HG03103 (cell line): ENCODE measurements around the gene NCOR2.

Experiments
- ATAC-seq: cut with Tn5 transposase; IDR thresholded peaks from one replicate; pipeline ENCODE4 v1.9.1; 2021; ENCODE audit warnings: low read depth; ENCODE audit not compliant: unreplicated experiment

NCOR2 gene

GRCh38 chr12:124531281-124531745 lies 36.1 kb downstream of the NCOR2 start:
- no peak for ATAC-seq

DNA sequence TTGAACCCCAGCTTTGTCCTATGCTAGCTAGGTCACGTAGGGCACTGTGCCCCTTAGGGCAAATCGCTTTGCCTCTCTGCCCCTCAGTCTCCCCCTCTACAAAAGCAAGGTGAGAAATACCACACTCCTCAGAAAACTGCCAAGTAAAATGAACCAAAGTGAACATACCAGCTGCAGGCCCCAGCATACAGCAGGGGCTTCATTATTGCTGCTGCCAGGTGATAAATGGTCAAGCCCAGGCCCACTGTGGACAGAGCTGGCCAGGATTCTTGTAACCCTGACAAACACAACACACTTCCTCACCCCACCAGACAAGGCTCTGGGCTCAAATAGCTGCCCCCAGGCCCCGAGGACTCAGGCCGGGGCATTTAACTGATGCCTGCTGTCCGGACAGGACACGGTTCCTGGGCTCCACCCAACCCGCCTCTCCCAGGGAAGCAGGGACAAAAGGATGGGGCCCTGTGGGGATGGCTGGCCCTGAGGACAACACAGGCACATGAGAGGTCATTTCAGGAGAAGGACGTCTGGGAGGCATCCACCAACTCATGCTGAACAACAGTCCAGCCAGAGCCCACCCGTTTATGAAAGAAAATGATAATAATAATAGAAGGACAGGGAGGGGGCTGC lies 36.7 kb downstream of the NCOR2 start:
- ATAC-seq, result no peak

DNA sequence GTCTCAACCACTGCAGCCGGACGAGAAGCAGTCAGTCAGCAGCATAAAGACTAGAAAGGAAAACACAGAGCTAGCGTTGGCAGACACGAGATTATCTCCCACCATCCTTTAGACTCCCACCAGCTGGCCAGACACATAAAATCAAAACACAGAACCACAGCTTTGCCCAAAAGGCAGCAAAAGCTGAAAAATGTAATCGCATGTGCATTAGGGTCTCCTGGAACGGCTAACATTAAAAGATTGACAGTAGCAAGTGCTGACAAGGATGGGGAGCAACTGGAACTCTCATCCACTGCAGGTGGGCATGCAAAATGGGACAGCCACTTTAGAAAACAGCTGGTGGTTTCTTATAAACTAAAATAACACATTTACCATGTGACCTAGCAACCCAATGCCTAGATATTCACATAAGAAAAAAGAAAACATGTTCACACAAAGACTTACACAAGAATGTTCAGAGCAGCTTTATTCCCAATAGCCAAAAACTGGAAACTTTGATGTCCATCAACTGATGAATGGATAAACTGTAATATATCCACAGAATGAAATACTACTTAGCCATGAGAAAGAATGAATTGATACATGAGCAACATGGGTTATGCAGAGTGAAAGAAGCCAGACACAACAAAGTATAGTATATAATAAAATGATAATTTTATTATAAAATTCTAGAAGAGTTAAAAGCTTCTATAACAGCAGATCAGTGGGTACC lies 37.7 kb downstream of the NCOR2 start:
- no peak for ATAC-seq

DNA sequence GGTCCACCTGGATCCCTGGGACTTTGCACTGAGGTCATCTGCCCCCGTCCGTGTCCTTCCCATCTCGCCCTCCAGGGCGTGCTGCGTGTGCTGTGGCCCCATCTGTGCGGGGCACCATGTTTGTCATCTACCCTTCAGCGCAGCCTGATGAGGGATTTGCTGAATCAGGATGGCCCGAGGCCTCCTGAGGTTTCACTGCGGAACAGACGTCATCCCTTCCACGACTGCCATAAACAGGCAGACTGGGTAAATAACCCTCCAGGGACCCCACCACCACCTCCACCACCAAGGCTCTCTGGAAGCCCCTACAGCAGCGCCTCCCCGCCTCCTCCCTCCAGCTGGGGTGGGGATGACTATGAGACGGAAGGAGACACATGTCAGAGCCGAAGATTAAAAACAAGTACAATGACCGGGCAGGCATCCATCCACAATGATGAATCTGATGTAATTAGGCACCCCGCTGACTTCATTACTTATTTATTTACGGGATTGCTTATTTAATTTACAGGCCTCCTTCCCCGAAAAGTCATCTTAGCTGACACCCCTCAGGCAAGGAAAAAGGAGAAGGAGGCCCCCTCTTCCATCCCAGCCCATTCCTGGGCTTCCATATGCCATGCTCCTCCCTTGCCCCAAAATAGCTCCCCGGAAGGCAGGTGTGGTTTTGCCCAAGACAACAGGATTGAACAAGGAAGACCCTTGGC lies 39.4 kb downstream of the NCOR2 start:
- ATAC-seq, result no peak

DNA sequence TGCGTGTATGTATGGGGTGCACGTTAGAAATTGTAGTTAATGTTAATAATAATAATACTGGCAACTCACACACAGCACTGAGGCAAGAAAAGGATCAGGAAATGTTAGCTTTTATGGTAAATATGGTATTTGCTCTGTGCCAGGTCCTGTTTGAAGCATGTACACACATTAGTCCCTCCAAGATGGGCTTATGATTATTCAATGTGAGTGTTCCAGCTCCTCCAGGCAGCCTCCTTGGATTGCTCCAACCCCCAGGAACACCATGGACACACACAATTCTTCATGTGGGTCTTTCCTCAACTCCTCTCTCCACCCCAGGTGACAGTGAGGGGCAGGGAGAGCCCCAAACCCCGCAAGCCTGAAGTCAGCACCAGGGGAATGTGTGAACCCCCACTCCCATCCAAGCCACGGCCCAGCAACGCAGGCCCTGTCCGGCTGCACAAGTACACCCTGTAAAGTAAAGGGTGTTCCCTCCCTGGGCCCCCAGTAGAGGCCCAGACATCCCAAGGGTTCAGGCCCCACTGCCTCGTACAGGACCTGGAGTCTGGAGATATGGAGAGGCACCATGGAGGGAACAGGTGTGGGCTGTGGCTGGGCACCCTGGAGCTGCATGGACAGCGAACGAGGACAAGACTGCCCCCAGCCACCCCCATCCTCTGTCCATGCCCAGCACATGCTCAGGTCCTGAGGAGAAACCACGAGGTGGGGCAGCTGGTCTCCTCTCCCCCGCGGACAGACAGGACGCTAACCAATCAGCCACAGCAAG lies 41.3 kb downstream of the NCOR2 start:
- ATAC-seq, result no peak

- ATAC-seq, result no peak
Observed at GRCh38 chr12:124525455-124525854, 42.0 kb downstream of the NCOR2 start.

DNA sequence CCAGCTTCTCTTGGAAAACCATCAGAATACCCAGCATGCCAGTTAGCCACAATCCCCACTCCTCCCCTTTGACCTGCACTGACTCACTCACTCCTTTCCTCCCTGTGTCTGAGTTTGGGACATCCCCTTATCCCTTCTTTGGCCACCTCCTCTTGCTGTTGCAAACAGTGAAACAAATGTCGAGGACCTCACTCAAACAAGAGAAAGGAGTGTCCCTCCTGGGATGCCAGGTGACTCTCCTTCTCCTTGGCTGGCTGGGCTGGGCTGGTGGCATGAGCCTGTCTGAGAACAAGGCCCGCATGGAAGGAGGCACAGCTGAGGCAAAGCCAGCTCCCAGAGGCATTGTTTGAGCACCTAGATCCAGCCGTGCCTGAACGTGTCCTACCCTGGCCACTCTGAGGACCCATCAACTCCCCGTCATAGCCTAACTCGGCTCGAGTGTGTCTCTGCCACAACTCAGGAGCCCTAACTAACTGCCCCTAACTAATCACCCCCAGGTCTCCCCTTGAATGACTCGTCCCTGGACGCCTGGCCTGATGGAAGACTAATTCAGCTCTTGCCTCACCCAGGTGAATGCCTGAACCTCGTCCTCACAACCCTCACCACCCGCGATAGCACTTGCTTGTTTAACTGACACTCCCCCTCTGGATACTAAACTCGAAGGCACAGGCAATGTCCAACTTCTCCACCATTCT lies 43.0 kb downstream of the NCOR2 start:
- no peak for ATAC-seq

GRCh38 chr12:124523071-124523470 lies 44.3 kb downstream of the NCOR2 start:
- no peak for ATAC-seq

- ATAC-seq, result no peak
Observed at GRCh38 chr12:124520907-124521306, 46.5 kb downstream of the NCOR2 start.

- no peak for ATAC-seq
Observed at GRCh38 chr12:124520265-124520701, 47.1 kb downstream of the NCOR2 start.

DNA sequence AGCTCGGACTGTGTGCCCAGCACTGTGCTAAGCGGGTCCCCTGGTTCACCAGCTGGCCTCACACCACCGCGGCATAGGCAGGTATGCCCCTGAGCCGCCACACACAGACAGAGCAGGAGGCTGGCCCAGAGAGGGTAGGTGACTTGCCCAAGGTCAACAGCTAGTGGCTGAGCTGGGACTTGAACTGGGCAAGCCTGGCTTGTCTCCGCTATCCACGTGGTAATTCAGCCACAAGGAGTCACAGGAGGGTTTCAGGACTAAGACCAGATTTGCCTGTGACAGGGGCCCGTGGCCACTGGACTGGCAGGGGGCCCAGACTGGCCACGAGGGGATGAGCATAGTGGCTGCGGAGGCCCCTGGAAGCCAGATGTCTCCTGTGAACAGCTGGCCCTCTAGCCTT lies 47.7 kb downstream of the NCOR2 start:
- no peak for ATAC-seq

DNA sequence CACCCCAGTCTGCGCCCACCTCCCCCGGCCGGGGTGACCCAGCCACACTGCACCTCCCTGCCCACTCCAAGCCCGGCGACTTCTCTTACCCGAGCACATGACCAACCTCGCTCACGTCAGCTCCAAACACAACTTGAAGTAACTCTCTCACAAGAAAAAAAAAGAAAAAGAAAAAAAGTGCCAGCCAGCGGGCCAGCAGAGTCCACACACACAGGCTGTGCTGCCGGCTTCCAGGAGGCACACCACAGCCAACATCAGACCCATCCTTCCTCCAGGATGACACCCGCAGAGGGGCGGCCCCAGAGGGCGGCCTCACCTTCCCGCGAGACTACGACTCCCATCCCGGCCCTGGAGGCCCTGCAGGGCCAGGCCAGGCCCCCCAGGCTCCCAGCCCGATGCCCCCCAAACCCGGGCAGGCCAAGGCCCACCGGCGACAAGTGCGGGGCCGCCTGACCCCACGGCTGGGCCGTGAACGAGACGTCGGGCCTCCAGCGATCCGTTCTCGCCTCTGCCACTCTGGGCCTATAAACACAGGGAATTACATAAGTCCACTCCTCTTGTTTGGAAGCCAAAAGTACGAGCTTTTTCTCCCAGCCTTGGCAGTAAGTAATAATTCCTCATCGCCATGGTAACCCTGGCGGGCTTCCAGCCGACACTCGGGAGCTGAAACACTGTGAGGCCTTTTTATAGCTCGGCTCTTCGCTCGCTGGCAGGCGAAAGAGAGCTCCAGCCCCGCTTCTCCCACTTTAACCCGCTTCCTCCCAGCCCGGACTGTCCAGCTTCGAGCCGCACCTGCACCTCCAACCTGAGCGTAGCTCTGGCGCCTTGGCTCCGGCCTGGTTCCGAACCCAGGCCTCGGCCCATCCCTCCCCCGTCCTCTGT lies 49.1 kb downstream of the NCOR2 start:
- no peak for ATAC-seq
